Right atrium auricular region (tissue), 2 donors: ENCODE measurements around the gene TMEM232. TPM values are rescaled to one million over a fixed set of nuclear protein-coding genes. Genes with fewer than 3 reads are reported as not detected.
"Not testable (repeated sequence)": the region's sequence is repeated elsewhere in the genome, so short reads cannot be mapped to it uniquely, and the experiment has no call there.

ENCODE experiments used
- DNase-seq: peaks from one replicate; pipeline ENCODE4 v3.0.0-alpha.2; 2019; ENCODE audit warnings: low spot score
- H3K27ac ChIP-seq, 2 donors: fragments of 200-600 bp; sonication (generic); 1 replicate in 1 of 2; 2 replicates in 1 of 2; pipeline ENCODE4 v1.5.1; 2016 to 2019
- H3K27me3 ChIP-seq, 2 donors: fragments of 200-600 bp; sonication (generic); one replicate each; pipeline versions ENCODE4 v1.5.1 to v1.6.0; 2017 to 2019
- H3K36me3 ChIP-seq: fragments of 200-600 bp; sonication (generic); one replicate; pipeline ENCODE4 v1.5.1; 2016
- H3K4me1 ChIP-seq, 2 donors: fragments of 200-600 bp; sonication (generic); one replicate each; pipeline versions ENCODE4 v1.5.1 to v1.6.0; 2017 to 2019
- H3K4me3 ChIP-seq, 2 donors: fragments of 200-600 bp; sonication (generic); 1 replicate in 1 of 2; 2 replicates in 1 of 2; pipeline ENCODE4 v1.5.1; 2017 to 2019; ENCODE audit warnings: mild to moderate bottlenecking in 1 of 2, moderate library complexity in 1 of 2
- H3K9me3 ChIP-seq, 2 donors: fragments of 200-600 bp; sonication (generic); one replicate each; pipeline ENCODE4 v1.5.1; 2019
- total RNA-seq, 2 donors: library from RNA; depleted of rRNA; stranded (reverse); fragments of >200 nt; gene quantifications; one replicate each; pipeline ENCODE4 v1.1.0, GENCODE V29; 2016
- TF ChIP-seq, protein P1 (sequence below), 2 donors: fragments of 200-600 bp; sonication (generic); IDR thresholded peaks; one replicate each; pipeline ENCODE4 v1.5.1; 2019; ENCODE audit warnings: antibody characterized with exemption in 2 of 2

Gene TMEM232
- total RNA-seq, 2 donors from 2014 or later: 1.1 to 1.2 TPM

GRCh38 chr5:110545716-110546115, 180.8 kb downstream of the TMEM232 start:
- Histone ChIP-seq H3K27me3 (no peaks in the 10 kb centered on the region), H3K4me3 (no peak overlapping the region), H3K9me3 (no peaks in the 10 kb centered on the region), H3K27ac (no peak overlapping the region), H3K36me3 (no peaks in the 10 kb centered on the region), H3K4me1 (no peaks in the 10 kb centered on the region)
- DNase-seq: no peak
- TF ChIP-seq, protein P1, sequence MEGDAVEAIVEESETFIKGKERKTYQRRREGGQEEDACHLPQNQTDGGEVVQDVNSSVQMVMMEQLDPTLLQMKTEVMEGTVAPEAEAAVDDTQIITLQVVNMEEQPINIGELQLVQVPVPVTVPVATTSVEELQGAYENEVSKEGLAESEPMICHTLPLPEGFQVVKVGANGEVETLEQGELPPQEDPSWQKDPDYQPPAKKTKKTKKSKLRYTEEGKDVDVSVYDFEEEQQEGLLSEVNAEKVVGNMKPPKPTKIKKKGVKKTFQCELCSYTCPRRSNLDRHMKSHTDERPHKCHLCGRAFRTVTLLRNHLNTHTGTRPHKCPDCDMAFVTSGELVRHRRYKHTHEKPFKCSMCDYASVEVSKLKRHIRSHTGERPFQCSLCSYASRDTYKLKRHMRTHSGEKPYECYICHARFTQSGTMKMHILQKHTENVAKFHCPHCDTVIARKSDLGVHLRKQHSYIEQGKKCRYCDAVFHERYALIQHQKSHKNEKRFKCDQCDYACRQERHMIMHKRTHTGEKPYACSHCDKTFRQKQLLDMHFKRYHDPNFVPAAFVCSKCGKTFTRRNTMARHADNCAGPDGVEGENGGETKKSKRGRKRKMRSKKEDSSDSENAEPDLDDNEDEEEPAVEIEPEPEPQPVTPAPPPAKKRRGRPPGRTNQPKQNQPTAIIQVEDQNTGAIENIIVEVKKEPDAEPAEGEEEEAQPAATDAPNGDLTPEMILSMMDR (IDR thresholded peaks at IDR 0.05): no peak

- no peak for DNase-seq
- Histone ChIP-seq H3K4me3 (no peak overlapping the region), H3K27me3 (no peaks in the 10 kb centered on the region), H3K4me1 (no peaks in the 10 kb centered on the region), H3K36me3 (no peaks in the 10 kb centered on the region), H3K9me3 (no peaks in the 10 kb centered on the region), H3K27ac (no peak overlapping the region)
- TF ChIP-seq, protein P1 (IDR thresholded peaks at IDR 0.05): no peak
Measured at GRCh38 chr5:110544603-110545002, 181.9 kb downstream of the TMEM232 start.

- H3K36me3 ChIP-seq: no peaks in the 10 kb centered on the region
- TF ChIP-seq, protein P1 (IDR thresholded peaks at IDR 0.05): no peak
- no peaks in the 10 kb centered on the region for H3K9me3 ChIP-seq
- H3K27ac ChIP-seq: no peak overlapping the region
- DNase-seq: no peak
- no peaks in the 10 kb centered on the region for H3K4me1 ChIP-seq
- no peak overlapping the region for H3K4me3 ChIP-seq
- no peaks in the 10 kb centered on the region for H3K27me3 ChIP-seq
Measured at GRCh38 chr5:110542949-110543348, 183.5 kb downstream of the TMEM232 start.

GRCh38 chr5:110536120-110537115, 190.1 kb downstream of the TMEM232 start:
- H3K27ac ChIP-seq: no peak overlapping the region
- no peak for DNase-seq
- H3K4me3 ChIP-seq: no peak overlapping the region
- no peaks in the 10 kb centered on the region for H3K9me3 ChIP-seq
- no peaks in the 10 kb centered on the region for H3K27me3 ChIP-seq
- no peaks in the 10 kb centered on the region for H3K36me3 ChIP-seq
- no peaks in the 10 kb centered on the region for H3K4me1 ChIP-seq
- TF ChIP-seq, protein P1 (IDR thresholded peaks at IDR 0.05): no peak

DNA sequence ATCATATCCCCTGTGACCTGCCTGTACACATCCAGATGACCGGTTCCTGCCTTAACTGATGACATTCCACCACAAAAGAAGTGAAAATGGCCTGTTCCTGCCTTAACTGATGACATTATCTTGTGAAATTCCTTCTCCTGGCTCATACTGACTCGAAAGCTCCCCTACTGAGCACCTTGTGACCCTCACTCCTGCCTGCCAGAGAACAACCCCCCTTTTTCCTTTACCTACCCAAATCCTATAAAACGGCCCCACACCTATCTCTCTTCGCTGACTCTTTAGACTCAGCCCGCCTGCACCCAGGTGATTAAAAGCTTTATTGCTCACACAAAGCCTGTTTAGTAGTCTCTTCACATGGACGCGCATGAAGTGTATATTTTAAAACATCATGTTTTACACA, 191.3 kb downstream of the TMEM232 start:
- H3K36me3 ChIP-seq, H3K9me3 ChIP-seq, H3K4me1 ChIP-seq, H3K27ac ChIP-seq, H3K27me3 ChIP-seq, DNase-seq, H3K4me3 ChIP-seq: not testable (repeated sequence)

GRCh38 chr5:110525762-110526161, 200.7 kb downstream of the TMEM232 start:
- TF ChIP-seq, protein P1 (IDR thresholded peaks at IDR 0.05): no peak
- no peak overlapping the region for H3K4me3 ChIP-seq

More at GRCh38 chr5:110525762-110526161, 200.7 kb downstream of the TMEM232 start:
- DNase-seq: no peak
- H3K4me1 ChIP-seq: no peaks in the 10 kb centered on the region
- no peaks in the 10 kb centered on the region for H3K36me3 ChIP-seq
- H3K9me3 ChIP-seq: peaks cover 0 to 12% of the 10 kb centered on the region in 2 donors
- H3K27ac ChIP-seq: no peak overlapping the region
- H3K27me3 ChIP-seq: no peaks in the 10 kb centered on the region
